Cortex of kidney (tissue), 1 donor: ENCODE results near the gene PRR19.
"Not testable (repeated sequence)": the region's sequence is repeated elsewhere in the genome, so short reads cannot be mapped to it uniquely, and the experiment has no call there.

Experiments used
- DNase-seq: peaks from one replicate; lab custom pipeline; 2025; lab: John Stamatoyannopoulos, UW

PRR19 gene

GRCh38 chr19:42301646-42302203 is at the start of gene PRR19:
Gene PRR19, plus strand, starts transcription at chr19:42302132. Its CDS starts 7,453 bp downstream, at chr19:42309585.
- no peak for DNase-seq

GRCh38 chr19:42252365-42253244 is 49.3 kb upstream of the PRR19 start:
- no peak for DNase-seq

GRCh38 chr19:42253245-42254088 is 48.5 kb upstream of the PRR19 start:
- DNase-seq, result no peak

GRCh38 chr19:42254089-42254849 is 47.7 kb upstream of the PRR19 start:
- DNase-seq, result no peak

GRCh38 chr19:42254850-42255765 is 46.8 kb upstream of the PRR19 start, which contains the start of gene ERF:
Gene ERF, minus strand, starts transcription at chr19:42255128. Its CDS starts 129 bp downstream, at chr19:42254999.
- no peak for DNase-seq

GRCh38 chr19:42255766-42256745 is 45.9 kb upstream of the PRR19 start:
- DNase-seq, result no peak

- DNase-seq, result not testable (repeated sequence)
These were observed 44.1 kb upstream of the PRR19 start for GRCh38 chr19:42257842-42258241.

- DNase-seq, result no peak
These were observed 40.2 kb upstream of the PRR19 start for GRCh38 chr19:42261763-42262162.

- not testable (repeated sequence) for DNase-seq
These were observed 35.8 kb upstream of the PRR19 start for GRCh38 chr19:42266105-42266504.

- not testable (repeated sequence) for DNase-seq
These were observed 34.9 kb upstream of the PRR19 start for GRCh38 chr19:42266928-42267603.

- DNase-seq, result no peak
These were observed 34.2 kb upstream of the PRR19 start for GRCh38 chr19:42267644-42268141.

- no peak for DNase-seq
These were observed 33.7 kb upstream of the PRR19 start for GRCh38 chr19:42268142-42268703.

GRCh38 chr19:42268704-42269477 is 33.0 kb upstream of the PRR19 start, which contains the start of gene CIC:
Gene CIC, plus strand, starts transcription at chr19:42269252. Its CDS starts 2,532 bp downstream, at chr19:42271784.
- DNase-seq, result peak; percentile 63

GRCh38 chr19:42269478-42270345 is 32.2 kb upstream of the PRR19 start:
- no peak for DNase-seq

GRCh38 chr19:42270346-42271044 is 31.4 kb upstream of the PRR19 start:
- no peak for DNase-seq

GRCh38 chr19:42271045-42271419 is 30.9 kb upstream of the PRR19 start:
- no peak for DNase-seq
